ENCODE results near the gene GALNTL6. TPM values are rescaled to one million over a fixed set of nuclear protein-coding genes. Genes with fewer than 3 reads are reported as not detected.

GALNTL6 gene
- total RNA-seq, 2 donors from 2014 or later, result 0.71 TPM; not detected in 1

DNA sequence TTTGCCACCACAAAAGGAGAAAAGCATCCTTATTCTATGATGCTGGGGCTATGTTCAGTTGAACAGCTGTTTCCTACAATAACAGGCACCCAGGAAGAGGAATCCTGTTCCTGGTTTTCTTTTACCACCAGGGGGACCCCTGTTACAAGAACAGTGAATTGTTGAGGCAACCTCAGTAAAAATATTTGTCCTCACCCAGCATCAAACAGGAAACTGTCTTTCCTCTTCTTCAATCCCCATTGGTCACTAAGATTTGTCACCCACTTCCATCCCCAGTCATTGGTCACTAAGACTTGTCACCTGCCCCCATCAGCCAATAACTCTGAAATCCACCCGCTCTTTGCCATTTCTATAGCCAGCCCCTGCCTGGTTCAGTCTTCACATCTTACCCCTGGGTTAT lies 1211.9 kb downstream of the GALNTL6 start:
- DNase-seq, result peak; percentile 82
- no peaks in the 10 kb centered on the region for H3K27me3 ChIP-seq (ENCODE audit: control insufficient read depth, insufficient read depth, low read length, poor library complexity, severe bottlenecking)
- TF ChIP-seq, protein P1, sequence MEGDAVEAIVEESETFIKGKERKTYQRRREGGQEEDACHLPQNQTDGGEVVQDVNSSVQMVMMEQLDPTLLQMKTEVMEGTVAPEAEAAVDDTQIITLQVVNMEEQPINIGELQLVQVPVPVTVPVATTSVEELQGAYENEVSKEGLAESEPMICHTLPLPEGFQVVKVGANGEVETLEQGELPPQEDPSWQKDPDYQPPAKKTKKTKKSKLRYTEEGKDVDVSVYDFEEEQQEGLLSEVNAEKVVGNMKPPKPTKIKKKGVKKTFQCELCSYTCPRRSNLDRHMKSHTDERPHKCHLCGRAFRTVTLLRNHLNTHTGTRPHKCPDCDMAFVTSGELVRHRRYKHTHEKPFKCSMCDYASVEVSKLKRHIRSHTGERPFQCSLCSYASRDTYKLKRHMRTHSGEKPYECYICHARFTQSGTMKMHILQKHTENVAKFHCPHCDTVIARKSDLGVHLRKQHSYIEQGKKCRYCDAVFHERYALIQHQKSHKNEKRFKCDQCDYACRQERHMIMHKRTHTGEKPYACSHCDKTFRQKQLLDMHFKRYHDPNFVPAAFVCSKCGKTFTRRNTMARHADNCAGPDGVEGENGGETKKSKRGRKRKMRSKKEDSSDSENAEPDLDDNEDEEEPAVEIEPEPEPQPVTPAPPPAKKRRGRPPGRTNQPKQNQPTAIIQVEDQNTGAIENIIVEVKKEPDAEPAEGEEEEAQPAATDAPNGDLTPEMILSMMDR (conservative IDR thresholded peaks at IDR 0.05), result peak; percentile 90
- Mint-ChIP-seq H3K27me3 (ENCODE audit: insufficient read depth) (no peaks in the 10 kb centered on the region), H3K9me3 (no peaks in the 10 kb centered on the region), H3K27ac (no peak overlapping the region), H3K4me1 (peaks cover 9% of the 10 kb centered on the region), H3K36me3 (ENCODE audit: low read depth) (no peaks in the 10 kb centered on the region), H3K4me3 (no peak overlapping the region)
- WGBS, 2 experiments (ENCODE audit: insufficient coverage in 1 of 2, insufficient read length in 1 of 2), result 94% methylated on average over 1 of the region's 1 CpG; no CpG with 5 or more reads in 1 of the 2 experiments
- H3K9ac ChIP-seq (ENCODE audit: extremely low read depth, low read length, poor library complexity, severe bottlenecking), result no peak overlapping the region
- H3K27ac ChIP-seq (ENCODE audit: low read depth, low read length), result no peak overlapping the region
- no peaks in the 10 kb centered on the region for H3K9me3 ChIP-seq (ENCODE audit: control insufficient read depth, low read length)
- no peaks in the 10 kb centered on the region for H3K4me1 ChIP-seq (ENCODE audit: control insufficient read depth, insufficient read depth, low read length)
- no peak overlapping the region for H3K4me3 ChIP-seq (ENCODE audit: low read length)
- no peaks in the 10 kb centered on the region for H3K36me3 ChIP-seq (ENCODE audit: control insufficient read depth, insufficient read depth, low read length)

DNA sequence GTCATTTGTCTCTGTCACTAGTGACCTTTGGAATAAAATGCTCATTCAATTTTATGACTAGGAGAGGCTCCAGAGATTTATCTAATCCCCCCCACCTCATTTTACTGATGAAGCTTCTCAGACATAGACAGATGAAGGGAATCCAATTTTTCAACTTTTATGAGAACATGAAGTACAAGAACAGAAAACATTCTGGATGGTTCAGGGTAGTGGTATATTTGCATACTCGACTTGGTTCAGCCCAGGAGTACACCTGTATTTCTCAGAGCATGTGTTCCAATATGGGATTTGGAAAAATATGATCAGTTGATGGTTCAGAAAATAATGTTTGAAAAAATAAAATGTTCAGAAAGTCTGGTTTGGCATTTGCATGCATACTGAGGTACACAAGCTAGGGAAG lies 1224.0 kb downstream of the GALNTL6 start:
- H3K4me1 Mint-ChIP-seq, result peaks cover 25% of the 10 kb centered on the region
- Histone ChIP-seq H3K36me3 (ENCODE audit: control insufficient read depth, insufficient read depth, low read length) (no peaks in the 10 kb centered on the region), H3K9ac (ENCODE audit: extremely low read depth, low read length, poor library complexity, severe bottlenecking) (no peak overlapping the region), H3K9me3 (ENCODE audit: control insufficient read depth, low read length) (no peaks in the 10 kb centered on the region), H3K27me3 (ENCODE audit: control insufficient read depth, insufficient read depth, low read length, poor library complexity, severe bottlenecking) (no peaks in the 10 kb centered on the region), H3K4me1 (ENCODE audit: control insufficient read depth, insufficient read depth, low read length) (peaks cover 3% of the 10 kb centered on the region), H3K4me3 (ENCODE audit: low read length) (no peak overlapping the region), H3K27ac (ENCODE audit: low read depth, low read length) (no peak overlapping the region)
- H3K27me3 Mint-ChIP-seq (ENCODE audit: insufficient read depth), result peaks cover 3% of the 10 kb centered on the region
- no peak for DNase-seq
- H3K4me3 Mint-ChIP-seq, result no peak overlapping the region
- 95 to 100% methylated on average over 1 of the region's 1 CpG for WGBS, 2 experiments (ENCODE audit: insufficient coverage in 1 of 2, insufficient read length in 1 of 2)
- TF ChIP-seq, protein P1 (conservative IDR thresholded peaks at IDR 0.05), result no peak
- no peak overlapping the region for H3K27ac Mint-ChIP-seq
- H3K9me3 Mint-ChIP-seq, result no peaks in the 10 kb centered on the region
- H3K36me3 Mint-ChIP-seq (ENCODE audit: low read depth), result no peaks in the 10 kb centered on the region

DNA sequence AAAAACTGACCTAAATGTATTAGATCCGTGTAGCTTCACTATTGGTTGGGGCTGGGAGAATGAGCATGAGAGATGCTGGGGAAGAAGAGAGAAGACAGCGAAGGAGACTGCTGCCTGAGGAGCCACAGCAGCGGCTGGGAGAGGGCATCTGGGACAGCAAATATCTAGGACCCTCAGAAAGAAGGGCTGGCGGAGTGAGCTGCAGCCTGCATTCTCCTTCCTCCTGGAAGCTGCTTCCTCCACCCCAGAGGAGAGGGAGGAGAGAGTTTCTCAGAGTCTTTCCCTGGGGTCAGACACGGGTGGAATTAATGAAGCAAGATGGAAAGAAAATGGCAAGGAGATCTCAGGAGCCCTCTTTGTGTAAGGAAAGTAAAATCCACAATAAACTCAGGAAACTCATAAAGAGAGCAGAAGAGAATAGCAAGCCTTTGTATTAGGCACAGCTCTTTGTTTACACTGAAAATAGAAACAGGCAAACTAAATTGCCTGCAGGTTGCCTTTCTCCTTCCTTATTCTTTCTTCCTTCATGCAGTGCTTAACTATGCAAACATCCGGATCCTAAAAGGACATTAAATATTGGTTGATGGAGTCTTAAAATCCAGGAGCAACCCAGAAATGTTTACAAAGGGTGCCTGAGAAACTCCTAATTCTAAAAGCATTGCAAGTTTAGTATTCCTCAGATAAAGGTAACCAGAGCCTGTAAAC lies 1225.1 kb downstream of the GALNTL6 start:
- Histone ChIP-seq H3K4me1 (ENCODE audit: control insufficient read depth, insufficient read depth, low read length) (peaks cover 3% of the 10 kb centered on the region), H3K36me3 (ENCODE audit: control insufficient read depth, insufficient read depth, low read length) (no peaks in the 10 kb centered on the region), H3K27ac (ENCODE audit: low read depth, low read length) (peak overlapping the region; percentile 71), H3K27me3 (ENCODE audit: control insufficient read depth, insufficient read depth, low read length, poor library complexity, severe bottlenecking) (no peaks in the 10 kb centered on the region), H3K9ac (ENCODE audit: extremely low read depth, low read length, poor library complexity, severe bottlenecking) (no peak overlapping the region), H3K4me3 (ENCODE audit: low read length) (no peak overlapping the region), H3K9me3 (ENCODE audit: control insufficient read depth, low read length) (no peaks in the 10 kb centered on the region)
- no peaks in the 10 kb centered on the region for H3K36me3 Mint-ChIP-seq (ENCODE audit: low read depth)
- H3K9me3 Mint-ChIP-seq, result peaks cover 10% of the 10 kb centered on the region
- no peak overlapping the region for H3K4me3 Mint-ChIP-seq
- DNase-seq, result no peak
- H3K4me1 Mint-ChIP-seq, result peaks cover 25% of the 10 kb centered on the region
- peak overlapping the region; percentile 38 for H3K27ac Mint-ChIP-seq
- 57 to 100% methylated on average over 1 to 6 of the region's 6 CpGs for WGBS, 2 experiments (ENCODE audit: insufficient coverage in 1 of 2, insufficient read length in 1 of 2)
- TF ChIP-seq, protein P1 (conservative IDR thresholded peaks at IDR 0.05), result no peak
- peaks cover 10% of the 10 kb centered on the region for H3K27me3 Mint-ChIP-seq (ENCODE audit: insufficient read depth)

All from endodermal cell (in vitro differentiated cells).